T-helper 17 cell (primary cell): ENCODE measurements around the gene ARF4. TPM values are rescaled to one million over a fixed set of nuclear protein-coding genes. Genes with fewer than 3 reads are reported as not detected.
"Not testable (repeated sequence)": the region's sequence is repeated elsewhere in the genome, so short reads cannot be mapped to it uniquely, and the experiment has no call there.

ENCODE experiments used
- ATAC-seq: fragments of 150-1000 bp; cut with Tn5 transposase; 2 replicates; pipeline ENCODE4 v1.10.0; 2021; ENCODE audit warnings: mild to moderate bottlenecking, moderate library complexity
- DNase-seq, 3 donors: peaks; one replicate each; pipeline versions ENCODE4 v3.0.0 to v3.0.0-alpha.2; 2020 to 2021
- H3K9me3 ChIP-seq: one replicate; pipeline ENCODE4 v1.7.0; 2013; ENCODE audit warnings: low read length, mild to moderate bottlenecking; ENCODE audit not compliant: control insufficient read depth, poor library complexity, severe bottlenecking
- H3K27ac Mint-ChIP-seq: one replicate; pipeline ENCODE4 v1.8.0; 2022; ENCODE audit warnings: mild to moderate bottlenecking, moderate library complexity, mixed read lengths
- H3K27me3 Mint-ChIP-seq: one replicate; pipeline ENCODE4 v1.8.0; 2022; ENCODE audit warnings: mixed read lengths
- H3K36me3 Mint-ChIP-seq: one replicate; pipeline ENCODE4 v1.8.0; 2022; ENCODE audit warnings: low read depth, mixed read lengths
- H3K4me1 Mint-ChIP-seq: one replicate; pipeline ENCODE4 v1.8.0; 2022; ENCODE audit warnings: mild to moderate bottlenecking, mixed read lengths
- H3K4me3 Mint-ChIP-seq: one replicate; pipeline ENCODE4 v1.8.0; 2022; ENCODE audit warnings: mild to moderate bottlenecking, moderate library complexity, mixed read lengths
- total RNA-seq, 4 donors: library from RNA in 2 of 4; stranded (reverse) in 2 of 4; gene quantifications; one replicate each; pipeline ENCODE4 v1.2.3 and lab custom pipeline; 2022 to 2026

Gene ARF4
- total RNA-seq (10 to 100 TPM; 69.0 to 71.3 TPM), total RNA-seq (lab: John Stamatoyannopoulos, UW) (65.0 to 119 reads per million in 2 donors)

DNA sequence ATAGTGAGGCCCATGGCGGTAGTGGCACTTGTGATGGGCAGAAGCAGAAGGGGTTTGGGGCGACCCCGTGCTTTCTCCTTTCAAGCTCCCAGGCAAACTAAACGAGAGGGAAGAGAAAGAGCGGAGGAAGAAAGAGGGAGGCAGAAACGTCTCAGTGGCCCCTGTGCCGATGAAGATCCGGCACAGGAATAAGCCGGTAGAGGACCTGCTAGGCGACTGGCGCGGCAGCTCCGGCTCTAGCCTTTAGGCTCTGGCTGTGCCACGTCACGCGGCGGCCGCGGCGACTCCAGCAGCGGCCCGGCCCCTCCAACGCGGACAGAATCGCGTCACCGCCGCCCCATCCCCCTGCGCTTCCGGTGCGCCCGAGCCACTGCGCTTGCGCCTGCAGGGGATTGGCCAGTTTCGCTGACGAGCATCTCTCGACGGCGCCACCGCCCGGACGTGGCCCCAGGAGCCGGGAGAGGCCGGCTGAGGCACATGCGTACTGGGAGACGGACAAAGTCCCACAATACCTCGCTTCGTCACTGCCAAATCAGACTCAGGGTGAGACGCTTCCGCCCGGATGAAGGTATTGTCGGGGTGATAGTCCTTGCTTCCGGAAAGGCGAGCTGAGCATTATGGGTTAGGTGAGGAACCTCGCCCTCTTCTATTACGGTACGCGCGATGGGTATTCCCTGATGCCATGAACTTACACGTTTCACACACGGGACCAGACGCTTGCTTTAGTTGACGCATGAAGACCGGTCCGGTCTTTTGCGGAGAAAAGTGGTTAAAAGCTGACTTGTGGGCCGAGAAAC is at the start of gene ARF4:
ARF4 (minus strand) TSS at position 218 of the 797 bp plus-strand sequence; CDS start at position 14, 204 bp downstream.
- peaks cover 2% of the 10 kb centered on the region for H3K36me3 Mint-ChIP-seq
- peaks cover 35% of the 10 kb centered on the region for H3K4me1 Mint-ChIP-seq
- H3K9me3 ChIP-seq = no peaks in the 10 kb centered on the region
- DNase-seq (peak; percentile 99 to 100 (median 99)), ATAC-seq (peak; percentile 87)
- H3K4me3 Mint-ChIP-seq = peak within 1 kb of the TSS; percentile 97
- H3K27ac Mint-ChIP-seq = peak within 1 kb of the TSS; percentile 99
- H3K27me3 Mint-ChIP-seq = no peaks in the 10 kb centered on the region

DNA sequence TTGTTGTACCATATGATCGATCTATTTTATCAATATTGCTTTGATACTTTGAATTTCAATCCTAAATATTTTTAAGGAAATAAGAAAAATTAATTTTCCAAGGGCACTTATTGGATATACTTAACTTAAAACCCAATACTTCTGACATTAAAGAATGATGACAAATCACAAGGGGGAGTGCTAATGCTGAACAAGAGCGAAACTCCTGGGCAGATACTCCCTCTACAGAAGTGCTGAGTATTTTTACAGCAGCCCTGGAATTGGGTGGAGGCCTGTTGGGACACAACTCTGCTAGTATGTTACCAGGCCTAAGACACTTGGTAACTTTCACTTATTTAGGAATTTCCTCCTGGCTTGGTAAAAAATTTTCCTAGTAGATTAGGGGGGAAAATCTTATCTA is 49.6 kb upstream of the ARF4 start:
- Mint-ChIP-seq H3K4me3 (no peak overlapping the region), H3K4me1 (peaks cover 18% of the 10 kb centered on the region), H3K36me3 (peaks cover 19% of the 10 kb centered on the region), H3K27ac (peak overlapping the region; percentile 1), H3K27me3 (no peaks in the 10 kb centered on the region)
- DNase-seq (no peak), ATAC-seq (no peak)
- no peaks in the 10 kb centered on the region for H3K9me3 ChIP-seq

DNA sequence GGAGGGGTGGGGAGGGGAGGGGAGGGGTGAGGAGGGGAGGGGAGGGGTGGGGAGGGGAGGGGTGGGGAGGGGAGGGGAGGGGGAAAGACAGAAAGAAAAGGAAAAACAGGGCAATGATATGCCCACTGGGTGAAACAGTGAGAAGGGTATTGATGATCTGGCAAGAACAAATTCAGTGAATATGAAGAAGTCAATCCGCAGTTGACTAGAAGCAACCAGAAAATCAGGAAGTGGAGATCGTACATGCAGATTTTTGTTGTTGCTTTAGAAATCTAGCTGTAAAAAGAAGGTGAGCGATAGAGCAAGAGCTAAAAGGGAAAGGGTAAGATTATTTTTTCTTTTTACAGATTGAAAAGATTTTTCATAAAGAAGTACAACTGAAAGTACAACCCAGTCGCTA is 47.6 kb upstream of the ARF4 start:
- DNase-seq (no peak), ATAC-seq (no peak)
- Mint-ChIP-seq H3K4me3 (no peak overlapping the region), H3K27ac (no peak overlapping the region), H3K36me3 (peaks cover 20% of the 10 kb centered on the region), H3K27me3 (no peaks in the 10 kb centered on the region), H3K4me1 (peaks cover 21% of the 10 kb centered on the region)
- H3K9me3 ChIP-seq = no peaks in the 10 kb centered on the region

DNA sequence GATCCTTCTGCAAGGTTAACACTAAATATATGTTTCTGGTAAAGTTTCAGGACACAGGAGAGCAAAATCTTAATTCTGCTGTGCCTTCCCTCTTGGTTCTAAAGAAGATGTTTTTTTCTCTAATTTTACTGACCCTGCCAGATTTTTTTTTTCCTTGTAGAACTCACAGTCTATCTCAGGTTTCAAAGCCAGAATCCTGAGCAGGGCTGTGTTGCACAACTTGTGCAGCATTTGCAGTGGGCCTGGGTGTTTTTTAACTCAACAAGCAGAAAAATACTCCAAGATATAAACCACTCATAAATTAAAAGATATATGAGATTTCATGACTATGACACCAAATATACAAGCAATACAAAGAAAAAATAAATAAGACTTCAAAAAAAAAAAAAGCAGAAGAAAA is 40.2 kb upstream of the ARF4 start:
- H3K4me3 Mint-ChIP-seq = no peak overlapping the region
- H3K4me1 Mint-ChIP-seq = peaks cover 7% of the 10 kb centered on the region
- no peak overlapping the region for H3K27ac Mint-ChIP-seq
- H3K27me3 Mint-ChIP-seq = no peaks in the 10 kb centered on the region
- H3K36me3 Mint-ChIP-seq = peaks cover 12% of the 10 kb centered on the region
- ATAC-seq = no peak
- no peak for DNase-seq
- no peaks in the 10 kb centered on the region for H3K9me3 ChIP-seq

DNA sequence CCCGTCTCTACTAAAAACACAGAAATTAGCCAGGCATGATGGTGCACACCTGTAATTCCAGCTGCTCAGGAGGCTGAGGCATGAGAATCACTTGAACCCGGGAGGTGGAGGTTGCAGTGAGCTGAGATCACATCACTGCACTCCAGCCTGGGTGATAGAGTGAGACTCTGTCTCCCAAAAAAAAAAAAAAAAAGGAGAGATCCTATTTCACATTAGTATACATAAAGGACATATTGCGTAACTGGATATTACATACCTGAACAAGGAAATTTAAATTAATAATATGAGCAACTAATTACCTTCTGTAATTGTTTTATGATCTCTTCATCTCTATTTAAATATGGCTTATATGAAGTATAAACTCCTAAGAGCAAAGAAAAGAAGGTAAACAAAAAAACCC is 37.1 kb upstream of the ARF4 start:
- H3K36me3 Mint-ChIP-seq, H3K9me3 ChIP-seq, H3K27ac Mint-ChIP-seq, ATAC-seq, H3K4me1 Mint-ChIP-seq, H3K27me3 Mint-ChIP-seq, DNase-seq, H3K4me3 Mint-ChIP-seq: not testable (repeated sequence)

DNA sequence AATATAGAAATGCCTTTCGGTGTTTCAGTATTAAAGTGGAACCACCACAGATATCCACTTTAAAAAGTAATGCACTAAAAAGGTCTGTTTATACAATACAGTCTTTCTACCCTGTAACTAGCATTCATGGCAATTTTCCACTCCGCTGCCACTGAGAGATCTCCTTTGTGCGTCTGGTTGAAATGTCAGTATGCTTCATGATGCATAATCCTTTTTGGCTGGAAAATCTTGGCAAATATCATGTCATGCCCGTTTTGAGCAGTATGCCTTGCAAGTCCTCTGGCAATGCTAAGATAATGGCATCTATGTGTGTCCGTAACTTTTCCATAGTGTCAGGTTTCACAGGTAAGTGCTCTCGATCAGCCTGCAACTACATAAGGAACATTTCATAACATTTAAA is 30.8 kb upstream of the ARF4 start:
- no peaks in the 10 kb centered on the region for H3K4me1 Mint-ChIP-seq
- no peak for ATAC-seq
- no peaks in the 10 kb centered on the region for H3K36me3 Mint-ChIP-seq
- no peak for DNase-seq
- H3K9me3 ChIP-seq = no peaks in the 10 kb centered on the region
- H3K4me3 Mint-ChIP-seq = no peak overlapping the region
- H3K27me3 Mint-ChIP-seq = no peaks in the 10 kb centered on the region
- no peak overlapping the region for H3K27ac Mint-ChIP-seq

DNA sequence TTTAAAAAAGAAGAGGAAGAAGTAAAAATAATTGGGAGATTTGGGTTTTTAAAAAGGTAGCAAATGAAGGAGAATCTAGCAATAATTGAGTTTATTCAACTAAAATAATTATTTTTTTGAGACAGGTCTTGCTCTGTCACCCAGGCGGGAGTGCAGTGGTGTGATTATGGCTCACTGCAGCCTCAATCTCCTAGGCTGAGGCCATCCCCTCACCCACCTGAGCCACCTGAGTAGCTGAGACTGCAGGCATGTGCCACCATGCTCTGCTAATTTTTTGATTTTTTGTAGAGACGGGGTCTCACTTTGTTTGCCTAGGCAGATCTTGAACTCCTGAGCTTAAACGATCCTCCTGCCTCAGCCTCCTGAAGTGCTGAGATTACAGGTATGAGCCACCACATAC is 27.7 kb upstream of the ARF4 start:
- DNase-seq = no peak
- no peak for ATAC-seq
- H3K4me1 Mint-ChIP-seq = peaks cover 5% of the 10 kb centered on the region
- H3K27ac Mint-ChIP-seq = no peak overlapping the region
- H3K9me3 ChIP-seq = no peaks in the 10 kb centered on the region
- no peak overlapping the region for H3K4me3 Mint-ChIP-seq
- H3K27me3 Mint-ChIP-seq = no peaks in the 10 kb centered on the region
- no peaks in the 10 kb centered on the region for H3K36me3 Mint-ChIP-seq

DNA sequence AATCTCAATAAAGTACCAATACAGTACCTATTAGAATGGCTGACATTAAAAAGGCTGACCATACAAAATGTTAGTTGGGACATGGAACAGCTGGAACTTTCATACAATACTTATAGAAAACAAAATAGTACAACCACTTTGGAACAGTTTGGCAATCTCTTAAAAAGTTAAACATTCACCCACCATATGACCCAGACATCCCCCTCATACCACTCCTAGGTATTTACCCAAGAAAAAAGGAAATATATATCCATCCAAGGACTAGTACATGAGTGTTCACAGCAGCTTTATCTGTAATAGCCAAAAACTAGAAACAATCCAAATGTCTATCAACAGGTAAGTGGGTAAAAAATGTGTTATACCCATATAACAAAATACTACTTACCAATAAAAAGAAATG is 25.2 kb upstream of the ARF4 start:
- H3K27ac Mint-ChIP-seq = no peak overlapping the region
- ATAC-seq (no peak), DNase-seq (no peak)
- H3K36me3 Mint-ChIP-seq = no peaks in the 10 kb centered on the region
- H3K27me3 Mint-ChIP-seq = no peaks in the 10 kb centered on the region
- no peaks in the 10 kb centered on the region for H3K9me3 ChIP-seq
- H3K4me1 Mint-ChIP-seq = peaks cover 5% of the 10 kb centered on the region
- H3K4me3 Mint-ChIP-seq = no peak overlapping the region

DNA sequence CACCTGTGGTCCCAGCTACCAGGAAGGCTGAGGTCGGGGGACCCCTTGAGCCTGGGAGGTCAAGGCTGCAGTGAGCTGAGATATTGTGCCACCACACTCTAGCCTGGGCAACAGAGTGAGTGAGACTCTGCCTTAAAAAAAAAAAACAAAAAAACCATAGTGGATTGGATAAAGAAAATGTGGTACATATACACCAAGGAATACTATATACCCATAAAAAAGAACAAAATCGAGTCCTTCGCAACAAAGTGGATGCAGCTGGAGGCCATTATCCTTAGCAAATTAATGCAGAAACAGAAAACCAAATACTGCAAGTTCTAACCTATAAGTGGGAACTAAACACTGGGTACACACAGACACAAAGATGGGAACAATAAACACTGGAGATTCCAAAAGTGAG is 20.6 kb upstream of the ARF4 start:
- Mint-ChIP-seq H3K4me1 (peaks cover 9% of the 10 kb centered on the region), H3K36me3 (no peaks in the 10 kb centered on the region), H3K4me3 (no peak overlapping the region), H3K27ac (no peak overlapping the region), H3K27me3 (no peaks in the 10 kb centered on the region)
- H3K9me3 ChIP-seq = no peaks in the 10 kb centered on the region
- ATAC-seq (no peak), DNase-seq (no peak)

DNA sequence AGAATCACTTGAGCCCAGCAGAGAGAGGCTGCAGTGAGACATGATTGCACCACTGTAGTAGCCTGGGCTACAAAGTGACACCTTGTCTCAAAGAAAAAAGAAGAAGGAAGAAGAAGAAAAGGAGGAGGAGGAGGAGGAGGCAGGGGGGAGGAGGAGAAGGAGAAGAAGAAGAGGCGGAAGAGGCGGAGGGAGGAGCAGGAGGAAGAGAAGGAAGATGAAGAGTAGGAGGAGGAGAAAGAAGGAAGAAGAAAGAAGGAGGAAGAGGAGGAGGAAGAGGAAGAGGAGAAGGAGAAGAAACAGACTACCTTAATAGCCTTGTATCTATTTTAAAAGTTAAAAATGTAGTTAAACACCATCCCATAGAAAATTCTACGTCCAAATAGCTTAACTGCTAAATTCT is 19.1 kb upstream of the ARF4 start:
- H3K9me3 ChIP-seq = no peaks in the 10 kb centered on the region
- no peak overlapping the region for H3K4me3 Mint-ChIP-seq
- ATAC-seq = no peak
- no peaks in the 10 kb centered on the region for H3K36me3 Mint-ChIP-seq
- H3K4me1 Mint-ChIP-seq = peaks cover 5% of the 10 kb centered on the region
- no peak for DNase-seq
- H3K27me3 Mint-ChIP-seq = no peaks in the 10 kb centered on the region
- H3K27ac Mint-ChIP-seq = peak overlapping the region; percentile 53

DNA sequence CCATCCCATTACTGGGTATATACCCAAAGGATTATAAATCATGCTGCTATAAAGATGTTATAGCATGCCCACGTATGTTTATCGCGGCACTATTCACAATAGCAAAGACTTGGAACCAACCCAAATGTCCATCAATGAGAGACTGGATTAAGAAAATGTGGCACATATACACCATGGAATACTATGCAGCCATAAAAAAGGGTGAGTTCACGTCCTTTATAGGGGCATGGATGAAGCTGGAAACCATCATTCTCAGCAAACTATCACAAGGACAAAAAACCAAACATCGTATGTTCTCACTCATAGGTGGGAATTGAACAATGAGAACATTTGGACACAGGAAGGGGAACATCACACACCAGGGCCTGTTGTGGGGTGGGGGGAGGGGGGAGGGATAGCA is 14.7 kb upstream of the ARF4 start:
- ATAC-seq, H3K27me3 Mint-ChIP-seq, H3K27ac Mint-ChIP-seq: not testable (repeated sequence)

DNA sequence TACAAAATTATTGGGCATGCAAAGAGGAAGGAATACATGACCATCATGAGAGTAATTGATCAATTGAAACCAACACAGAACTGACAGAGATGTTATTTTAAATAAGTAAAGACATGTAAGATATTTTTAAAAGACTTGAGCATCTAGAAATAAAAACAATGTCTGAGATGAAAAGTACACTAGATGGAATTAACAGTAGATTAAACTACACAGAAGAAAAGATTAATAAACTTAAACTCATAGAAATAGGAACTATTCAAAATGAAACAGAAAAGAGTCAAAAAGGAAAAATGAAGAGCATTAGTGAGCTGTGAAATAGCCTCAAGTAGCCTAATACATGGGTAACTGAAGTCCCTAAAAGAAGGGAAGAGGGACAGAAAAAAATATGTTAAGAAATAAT is 8.5 kb upstream of the ARF4 start:
- Mint-ChIP-seq H3K36me3 (peaks cover 5% of the 10 kb centered on the region), H3K4me3 (no peak overlapping the region), H3K27ac (no peak overlapping the region), H3K4me1 (no peaks in the 10 kb centered on the region), H3K27me3 (no peaks in the 10 kb centered on the region)
- H3K9me3 ChIP-seq = no peaks in the 10 kb centered on the region
- ATAC-seq (no peak), DNase-seq (no peak)

More for the DNA sequence above, 14.7 kb upstream of the ARF4 start:
- not testable (repeated sequence) for H3K4me1 Mint-ChIP-seq, DNase-seq, H3K4me3 Mint-ChIP-seq, H3K9me3 ChIP-seq, H3K36me3 Mint-ChIP-seq

DNA sequence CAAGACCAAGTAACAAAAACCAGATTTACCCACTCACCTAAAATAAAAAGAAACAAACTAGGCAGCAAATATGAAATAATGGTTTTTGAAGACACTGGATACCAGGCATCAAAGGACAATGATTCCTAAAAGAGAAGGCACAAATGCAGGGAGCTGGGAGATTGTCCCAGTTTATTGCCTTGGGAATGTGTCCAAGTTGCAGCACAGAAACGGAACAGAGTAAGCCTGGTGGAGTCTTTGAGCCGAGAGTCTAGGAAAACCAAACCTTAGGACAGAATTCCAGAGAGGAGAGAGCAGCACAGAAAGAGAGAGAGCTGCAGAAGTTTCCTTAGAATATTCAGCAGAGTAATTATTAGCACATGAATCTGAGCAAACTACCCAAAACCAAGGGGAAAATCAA is 7.8 kb upstream of the ARF4 start:
- H3K27me3 Mint-ChIP-seq = no peaks in the 10 kb centered on the region
- ATAC-seq = no peak

DNA sequence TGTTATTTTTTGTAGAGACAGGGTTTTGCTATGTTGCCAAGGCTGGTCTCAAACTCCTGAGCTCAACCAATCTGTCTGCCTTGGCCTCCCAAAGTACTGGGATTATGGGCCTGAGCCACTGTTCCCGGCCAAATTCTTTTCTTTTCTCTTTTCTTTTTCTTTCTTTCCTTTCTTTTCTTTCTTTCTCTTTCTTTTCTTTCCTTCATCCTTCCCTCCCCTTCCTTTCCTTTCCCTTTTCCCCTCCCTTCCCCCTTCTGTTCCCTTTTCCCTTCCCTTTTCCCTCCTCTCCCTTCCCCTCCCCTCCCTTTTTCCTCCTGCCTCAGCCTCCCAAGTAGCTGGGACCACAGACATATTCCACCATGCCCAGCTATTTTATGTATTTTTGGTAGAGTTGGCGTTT is 3.1 kb upstream of the ARF4 start:
- Mint-ChIP-seq H3K27ac (peak overlapping the region; percentile 99), H3K4me1 (peaks cover 19% of the 10 kb centered on the region), H3K4me3 (no peak overlapping the region), H3K27me3 (no peaks in the 10 kb centered on the region), H3K36me3 (peaks cover 5% of the 10 kb centered on the region)
- DNase-seq = no peak
- H3K9me3 ChIP-seq = no peaks in the 10 kb centered on the region
- ATAC-seq = no peak

More for the DNA sequence above, 7.8 kb upstream of the ARF4 start:
- Mint-ChIP-seq H3K36me3 (peaks cover 5% of the 10 kb centered on the region), H3K27ac (no peak overlapping the region), H3K4me3 (peak overlapping the region; percentile 41), H3K4me1 (no peaks in the 10 kb centered on the region)
- no peak for DNase-seq
- no peaks in the 10 kb centered on the region for H3K9me3 ChIP-seq
